SH-SY5Y (cell line): ENCODE data around the gene RAC2.

Experiments
- GATA2 ChIP-seq: IDR thresholded peaks from 2 replicates; pipeline ENCODE4 v1.6.1; 2011; ENCODE audit warnings: mild to moderate bottlenecking, low read depth, low read length
- GATA3 ChIP-seq: IDR thresholded peaks from 2 replicates; pipeline ENCODE4 v1.6.1; 2011; ENCODE audit warnings: low read depth, mild to moderate bottlenecking, low read length, moderate library complexity

The RAC2 gene

GRCh38 chr22:37244114-37244921, at the start of gene RAC2:
Gene RAC2, minus strand, starts transcription at chr22:37244269. Its CDS starts 121 bp downstream, at chr22:37244148.
- TF ChIP-seq GATA3 (no peak), GATA2 (no peak)

GRCh38 chr22:37293172-37293571, 49.1 kb upstream of the RAC2 start:
- TF ChIP-seq GATA3, result no peak
- TF ChIP-seq GATA2, result no peak

GRCh38 chr22:37292641-37293040, 48.6 kb upstream of the RAC2 start:
- TF ChIP-seq GATA3 (no peak), GATA2 (no peak)

GRCh38 chr22:37291559-37292298, 47.7 kb upstream of the RAC2 start:
- TF ChIP-seq GATA2 (no peak), GATA3 (no peak)

- TF ChIP-seq GATA3 (no peak), GATA2 (no peak)
Measured at GRCh38 chr22:37290737-37291136, 46.7 kb upstream of the RAC2 start.

- no peak for TF ChIP-seq GATA2
- no peak for TF ChIP-seq GATA3
Measured at GRCh38 chr22:37289156-37289735, 45.2 kb upstream of the RAC2 start.

- TF ChIP-seq GATA2 (no peak), GATA3 (no peak)
Measured at GRCh38 chr22:37288521-37288920, 44.5 kb upstream of the RAC2 start.

- TF ChIP-seq GATA3, result no peak
- no peak for TF ChIP-seq GATA2
Measured at GRCh38 chr22:37287550-37287951, 43.5 kb upstream of the RAC2 start.

GRCh38 chr22:37285937-37286336, 41.9 kb upstream of the RAC2 start:
- TF ChIP-seq GATA3, result no peak
- no peak for TF ChIP-seq GATA2

- no peak for TF ChIP-seq GATA2
- TF ChIP-seq GATA3, result no peak
Measured at GRCh38 chr22:37284805-37285355, 40.8 kb upstream of the RAC2 start.

- TF ChIP-seq GATA3, result no peak
- TF ChIP-seq GATA2, result no peak
Measured at GRCh38 chr22:37284126-37284804, 40.2 kb upstream of the RAC2 start.

GRCh38 chr22:37283393-37283937, 39.4 kb upstream of the RAC2 start:
- no peak for TF ChIP-seq GATA3
- TF ChIP-seq GATA2, result no peak

GRCh38 chr22:37282385-37282677, 38.3 kb upstream of the RAC2 start, which contains the start of gene CYTH4:
Gene CYTH4, plus strand, starts transcription at chr22:37282508. Its CDS starts 62 bp downstream, at chr22:37282570.
- no peak for TF ChIP-seq GATA3
- no peak for TF ChIP-seq GATA2

GRCh38 chr22:37281646-37282384, 37.7 kb upstream of the RAC2 start:
- TF ChIP-seq GATA3, result no peak
- no peak for TF ChIP-seq GATA2
